GM23248 (cell line): ENCODE data around the gene MYO7B. TPM values are rescaled to one million over a fixed set of nuclear protein-coding genes. Genes with fewer than 3 reads are reported as not detected.

ENCODE experiments used
- DNase-seq: peaks from one replicate; pipeline ENCODE4 v3.0.0-alpha.2; 2015
- H2AFZ ChIP-seq: fragments of 200-600 bp; sonication (generic); 2 replicates; pipeline ENCODE4 v1.6.1; 2016; ENCODE audit warnings: antibody characterized with exemption
- H3F3A ChIP-seq: fragments of 200-600 bp; sonication (generic); 2 replicates; pipeline ENCODE4 v1.6.1; 2016; ENCODE audit warnings: mild to moderate bottlenecking, antibody characterized with exemption, mixed run types; ENCODE audit not compliant: insufficient read depth
- H3K27ac ChIP-seq: fragments of 200-600 bp; sonication (generic); 2 replicates; pipeline ENCODE4 v1.5.1; 2016; ENCODE audit warnings: mild to moderate bottlenecking
- H3K27me3 ChIP-seq: fragments of 200-600 bp; sonication (generic); replicated peaks from 2 replicates; pipeline ENCODE4 v1.6.1; 2016; ENCODE audit warnings: mild to moderate bottlenecking; ENCODE audit not compliant: insufficient read depth
- H3K36me3 ChIP-seq: fragments of 200-600 bp; sonication (generic); 2 replicates; pipeline ENCODE4 v1.6.1; 2016; ENCODE audit warnings: low read depth, mild to moderate bottlenecking
- H3K4me1 ChIP-seq: fragments of 200-600 bp; sonication (generic); 2 replicates; pipeline ENCODE4 v1.6.1; 2016; ENCODE audit warnings: mild to moderate bottlenecking; ENCODE audit not compliant: insufficient read depth
- H3K4me2 ChIP-seq: fragments of 200-600 bp; sonication (generic); one replicate; pipeline ENCODE4 v1.6.1; 2016; ENCODE audit warnings: mild to moderate bottlenecking; ENCODE audit not compliant: unreplicated experiment
- H3K4me3 ChIP-seq: fragments of 200-600 bp; sonication (generic); 2 replicates; pipeline ENCODE4 v1.5.1; 2016; ENCODE audit warnings: mild to moderate bottlenecking
- H3K79me2 ChIP-seq: fragments of 200-600 bp; sonication (generic); 2 replicates; pipeline ENCODE4 v1.6.1; 2016; ENCODE audit warnings: mild to moderate bottlenecking; ENCODE audit not compliant: insufficient read depth
- H3K9ac ChIP-seq: fragments of 200-600 bp; sonication (generic); 2 replicates; pipeline ENCODE4 v1.6.1; 2016; ENCODE audit warnings: mild to moderate bottlenecking
- H3K9me2 ChIP-seq: fragments of 200-600 bp; sonication (generic); 2 replicates; pipeline ENCODE4 v1.6.1; 2016; ENCODE audit warnings: mixed run types, mild to moderate bottlenecking, moderate library complexity; ENCODE audit not compliant: insufficient read depth
- H3K9me3 ChIP-seq: fragments of 200-600 bp; sonication (generic); one replicate; pipeline ENCODE4 v1.6.1; 2017; ENCODE audit warnings: low read depth
- H4K20me1 ChIP-seq: fragments of 200-600 bp; sonication (generic); 2 replicates; pipeline ENCODE4 v1.6.0; 2016; ENCODE audit not compliant: insufficient read depth
- EZH2 ChIP-seq: fragments of 200-600 bp; sonication (generic); IDR thresholded peaks from 2 replicates; pipeline ENCODE4 v1.6.1; 2018; ENCODE audit warnings: antibody characterized with exemption, mild to moderate bottlenecking; ENCODE audit not compliant: insufficient read depth, poor library complexity, severe bottlenecking
- EZH2phosphoT487 ChIP-seq: fragments of 200-600 bp; sonication (generic); IDR thresholded peaks from 2 replicates; pipeline ENCODE4 v1.6.1; 2018; ENCODE audit warnings: antibody characterized with exemption, moderate library complexity, mild to moderate bottlenecking, low read depth; ENCODE audit not compliant: insufficient read depth
- WGBS, 2 experiments: methylation state at CpG; one replicate each; pipeline ENCODE4 v1.1.6; 2015 to 2017; ENCODE audit warnings: low lambda C conversion rate in 2 of 2, low coverage in 1 of 2; ENCODE audit errors: missing lambda C conversion rate in 2 of 2; 5-methylcytosine and 5-hydroxymethylcytosine counted together
- in situ Hi-C: fragments of 300-500 bp; cut with MboI; formaldehyde crosslinking; loops from 2 replicates; pipeline ENCODE4 v1.15.0; 2020
- polyA plus RNA-seq: library from polyadenylated mRNA; unstranded; fragments of >200 nt; fragmentation: Nextera tagmentation; extraction: Ambion mirVana; gene quantifications from 2 replicates; pipeline ENCODE4 v1.2.1, GENCODE V29; 2016
- total RNA-seq: library from RNA; depleted of rRNA; stranded (reverse); fragments of >200 nt; shearing (Covaris generic); gene quantifications from 2 replicates; pipeline ENCODE4 v1.2.3, GENCODE V29; 2014

The MYO7B gene
- total and polyA plus RNA-seq, 2 experiments from 2014 or later = not detected

- H3K27me3 ChIP-seq = no peaks in the 10 kb centered on the region
- H3K4me2 ChIP-seq = no peak overlapping the region
- no peak overlapping the region for H3K4me3 ChIP-seq
- H3K4me1 ChIP-seq = no peaks in the 10 kb centered on the region
- H3K9me3 ChIP-seq = no peaks in the 10 kb centered on the region
- no peak overlapping the region for H3K27ac ChIP-seq
- no peaks in the 10 kb centered on the region for H4K20me1 ChIP-seq
- no peak overlapping the region for H2AFZ ChIP-seq
- H3K36me3 ChIP-seq = no peaks in the 10 kb centered on the region
- DNase-seq = no peak
- H3K79me2 ChIP-seq = no peaks in the 10 kb centered on the region
- no peaks in the 10 kb centered on the region for H3K9me2 ChIP-seq
- no peak overlapping the region for H3K9ac ChIP-seq
- in situ Hi-C loops = no loop called here
- 60% methylated on average over 9 of the region's 9 CpGs for WGBS, 2 experiments
- no peaks in the 10 kb centered on the region for H3F3A ChIP-seq
- TF ChIP-seq EZH2 (no peak), EZH2phosphoT487 (no peak)
These were observed 94.2 kb downstream of the MYO7B start for GRCh38 chr2:127629637-127630036.

DNA sequence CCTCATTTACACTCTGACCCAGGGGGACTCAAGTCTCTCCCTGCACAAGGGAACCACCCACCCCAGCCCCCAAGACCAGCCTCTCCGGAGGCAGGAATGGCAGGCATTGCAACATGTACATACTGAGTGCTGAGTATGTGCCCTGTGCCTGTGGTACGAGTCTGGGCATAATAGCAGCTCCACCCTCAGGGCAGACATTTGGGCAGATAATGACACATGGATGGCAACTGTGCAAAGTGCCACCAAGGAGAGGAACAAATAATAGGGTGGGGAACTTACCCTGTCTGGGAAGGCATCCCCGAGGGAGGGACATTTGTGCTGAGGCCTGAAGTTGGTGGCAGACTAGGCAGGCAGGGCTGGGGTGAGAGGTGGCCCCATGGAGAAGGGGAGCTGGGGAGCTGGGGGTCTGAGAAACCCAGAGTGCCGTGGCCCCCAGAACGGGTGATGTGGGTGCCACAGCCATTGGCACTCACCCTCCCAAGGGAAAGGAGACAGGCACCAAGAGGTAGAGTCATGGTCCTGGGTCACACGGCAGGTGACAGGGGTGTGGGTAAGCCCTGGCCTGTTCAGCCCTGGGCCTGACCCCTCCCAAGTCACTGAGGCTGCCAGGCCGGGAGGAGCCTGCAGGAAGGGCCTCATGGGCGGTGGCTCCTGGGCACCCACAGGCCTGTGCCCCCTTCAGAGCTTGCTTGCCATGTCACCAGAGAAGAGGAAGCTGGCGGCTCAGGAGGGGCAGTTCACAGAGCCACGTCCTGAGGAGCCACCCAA lies 94.8 kb downstream of the MYO7B start:
- no peak overlapping the region for H2AFZ ChIP-seq
- H3K4me3 ChIP-seq = no peak overlapping the region

DNA sequence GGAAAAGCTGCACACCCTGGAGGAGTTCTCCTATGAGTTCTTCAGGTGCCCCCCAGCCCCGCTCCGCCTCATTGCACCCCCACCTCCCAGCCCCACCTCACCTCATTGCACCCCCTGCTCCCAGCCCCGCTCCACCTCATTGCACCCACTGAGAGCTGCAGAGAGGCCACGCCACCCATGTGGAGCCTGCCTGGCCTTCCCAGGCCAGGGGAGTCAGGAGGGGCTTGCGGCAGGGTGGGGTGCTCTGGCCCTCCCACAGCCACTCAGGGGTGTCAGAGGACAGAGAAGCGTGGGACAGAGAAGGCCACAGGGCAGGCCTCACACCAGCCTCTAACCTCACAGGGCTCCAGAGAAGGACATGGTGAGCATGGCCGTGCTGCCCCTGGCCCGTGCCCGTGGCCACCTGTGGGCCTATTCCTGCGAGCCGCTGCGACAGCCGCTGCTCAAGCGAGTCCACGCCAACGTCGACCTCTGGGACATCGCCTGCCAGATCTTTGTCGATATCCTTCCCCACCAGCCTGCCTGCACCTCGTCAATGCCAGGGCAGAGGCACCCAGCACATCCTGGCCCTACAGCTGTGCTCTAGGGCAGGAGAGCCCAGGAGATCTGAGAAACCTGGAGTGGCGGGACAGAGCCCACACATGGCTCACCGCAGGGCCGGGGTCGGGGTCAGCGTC lies 95.5 kb downstream of the MYO7B start:
- H3K9me2 ChIP-seq = no peaks in the 10 kb centered on the region
- no peak overlapping the region for H3K9ac ChIP-seq
- 95% methylated on average over 22 to 23 of the region's 25 CpGs for WGBS, 2 experiments
- H3K27me3 ChIP-seq = no peaks in the 10 kb centered on the region
- no peak overlapping the region for H3K4me3 ChIP-seq
- H3K27ac ChIP-seq = no peak overlapping the region
- H3K36me3 ChIP-seq = no peaks in the 10 kb centered on the region
- H3K4me1 ChIP-seq = no peaks in the 10 kb centered on the region
- H3K4me2 ChIP-seq = no peak overlapping the region
- TF ChIP-seq EZH2 = no peak
- no peak for TF ChIP-seq EZH2phosphoT487
- in situ Hi-C loops = no loop called here
- no peak for DNase-seq
- H3K79me2 ChIP-seq = no peaks in the 10 kb centered on the region
- no peaks in the 10 kb centered on the region for H3F3A ChIP-seq
- H2AFZ ChIP-seq = no peak overlapping the region
- H4K20me1 ChIP-seq = no peaks in the 10 kb centered on the region
- H3K9me3 ChIP-seq = no peaks in the 10 kb centered on the region

More for the DNA sequence above, 94.8 kb downstream of the MYO7B start:
- H3K36me3 ChIP-seq = no peaks in the 10 kb centered on the region
- H3K4me1 ChIP-seq = no peaks in the 10 kb centered on the region
- no peaks in the 10 kb centered on the region for H3F3A ChIP-seq
- H3K27ac ChIP-seq = no peak overlapping the region
- WGBS, 2 experiments = 51 to 57% methylated on average over 8 to 10 of the region's 10 CpGs
- no peak overlapping the region for H3K4me2 ChIP-seq
- no peak for TF ChIP-seq EZH2phosphoT487
- no peak for TF ChIP-seq EZH2
- no peaks in the 10 kb centered on the region for H3K9me2 ChIP-seq
- H3K9me3 ChIP-seq = no peaks in the 10 kb centered on the region
- no peaks in the 10 kb centered on the region for H3K79me2 ChIP-seq
- no peak for DNase-seq
- no peaks in the 10 kb centered on the region for H4K20me1 ChIP-seq
- no peaks in the 10 kb centered on the region for H3K27me3 ChIP-seq
- in situ Hi-C loops = no loop called here
- H3K9ac ChIP-seq = no peak overlapping the region

DNA sequence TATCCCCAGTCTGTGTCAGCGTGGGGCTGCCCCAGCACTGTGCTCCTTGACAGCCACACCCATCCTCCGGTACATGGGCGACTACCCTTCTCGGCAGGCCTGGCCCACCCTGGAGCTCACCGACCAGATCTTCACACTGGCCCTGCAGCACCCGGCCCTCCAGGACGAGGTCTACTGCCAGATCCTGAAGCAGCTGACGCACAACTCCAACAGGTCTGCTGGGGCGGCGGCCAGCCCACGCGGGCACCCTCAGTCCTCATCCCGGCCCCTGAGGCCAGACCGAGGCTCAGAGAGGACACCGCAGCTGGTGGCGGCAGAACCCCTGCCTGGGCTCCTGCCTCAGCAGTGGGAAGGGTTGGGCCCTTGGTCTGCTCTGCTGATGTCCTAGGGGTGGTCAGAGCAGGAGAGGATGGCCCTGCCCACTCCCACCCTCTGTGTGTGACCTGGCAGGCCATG lies 96.1 kb downstream of the MYO7B start:
- Histone ChIP-seq H4K20me1 (no peaks in the 10 kb centered on the region), H3K4me3 (no peak overlapping the region), H3F3A (no peaks in the 10 kb centered on the region), H3K4me1 (no peaks in the 10 kb centered on the region), H3K4me2 (no peak overlapping the region), H3K79me2 (no peaks in the 10 kb centered on the region), H3K36me3 (no peaks in the 10 kb centered on the region), H3K9me3 (no peaks in the 10 kb centered on the region), H2AFZ (no peak overlapping the region), H3K27me3 (no peaks in the 10 kb centered on the region), H3K27ac (no peak overlapping the region), H3K9me2 (no peaks in the 10 kb centered on the region), H3K9ac (no peak overlapping the region)
- in situ Hi-C loops = no loop called here
- TF ChIP-seq EZH2phosphoT487 = no peak
- no peak for TF ChIP-seq EZH2
- no peak for DNase-seq
- WGBS, 2 experiments = 87 to 92% methylated on average over 15 to 16 of the region's 16 CpGs
